K562 (cell line): ENCODE measurements around the gene MXRA7. TPM values are rescaled to one million over a fixed set of nuclear protein-coding genes. Genes with fewer than 3 reads are reported as not detected.

Experiments used
- ATF1 ChIP-seq, 2 experiments: fragments of 450-650 bp in 1 of 2; IDR thresholded peaks; 2 replicates each; pipeline ENCODE4 v1.6.1; 2016; ENCODE audit warnings: missing compliant biosample characterization in 1 of 2, missing genetic modification characterization in 1 of 2
- ATF7 ChIP-seq: fragments of 450-650 bp; IDR thresholded peaks from 2 replicates; pipeline ENCODE4 v1.7.1; 2014; ENCODE audit warnings: mild to moderate bottlenecking, moderate library complexity
- HIVEP1 ChIP-seq: fragments of 250-450 bp; sonication (Bioruptor Pico); IDR thresholded peaks from 2 replicates; pipeline ENCODE4 v1.4.0; 2020; ENCODE audit warnings: mild to moderate bottlenecking
- ILK ChIP-seq: fragments of 450-650 bp; IDR thresholded peaks from 2 replicates; pipeline ENCODE4 v1.6.1; 2016; ENCODE audit warnings: missing genetic modification characterization, low read depth, mild to moderate bottlenecking, missing compliant biosample characterization, moderate library complexity, borderline replicate concordance
- XRCC4 ChIP-seq: IDR thresholded peaks from one replicate; pipeline ENCODE4 v1.6.1; 2011; ENCODE audit not compliant: insufficient read depth, insufficient read length; ENCODE audit errors: extremely low read depth
- ZNF174 ChIP-seq: fragments of 250-450 bp; sonication (Bioruptor Pico); IDR thresholded peaks from 2 replicates; pipeline ENCODE4 v1.4.0; 2020; ENCODE audit warnings: mild to moderate bottlenecking
- ZNF696 ChIP-seq: fragments of 250-450 bp; sonication (Bioruptor Pico); conservative IDR thresholded peaks from 2 replicates; pipeline ENCODE4 v1.4.0; 2020; ENCODE audit warnings: mild to moderate bottlenecking, moderate library complexity
- ZSCAN32 ChIP-seq: fragments of 450-650 bp; formaldehyde crosslinking; IDR thresholded peaks from 2 replicates; pipeline ENCODE4 v1.4.0; 2020; ENCODE audit warnings: mild to moderate bottlenecking, moderate library complexity
- polyA plus RNA-seq, 8 experiments: library from polyadenylated mRNA; depleted of rRNA in 4 of 8; stranded (reverse) in 5 of 8; unstranded in 3 of 8; fragments of >200 nt; fragmentation: Nextera tagmentation in 2 of 8; fragmentation: Illumina TruSeq in 1 of 8; extraction: Ambion mirVana in 2 of 8; extraction: Trizol in 1 of 8; gene quantifications; 2 replicates each; pipeline versions ENCODE4 v1.2.1 to v1.2.3, GENCODE V29; 2011 to 2014; ENCODE audit warnings: inconsistent platforms in 1 of 8, missing spikeins in 1 of 8
- total RNA-seq, 7 experiments: library from RNA; depleted of rRNA in 6 of 7; stranded (reverse); fragments of >200 nt in 6 of 7; fragmentation: Illumina TruSeq in 2 of 7; extraction: Trizol in 2 of 7; gene quantifications; 2 replicates each; pipeline versions ENCODE4 v1.2.1 to v1.2.3, GENCODE V29; 2011 to 2021; ENCODE audit warnings: low replicate concordance in 1 of 7
- TF ChIP-seq, protein P1 (sequence below): sonication (generic); formaldehyde crosslinking; IDR thresholded peaks from 2 replicates; pipeline ENCODE4 v1.8.1; 2022; ENCODE audit warnings: missing genetic modification reagents
- TF ChIP-seq, protein P2 (sequence below): fragments of 250-450 bp; sonication (Bioruptor Pico); IDR thresholded peaks from 2 replicates; pipeline ENCODE4 v1.4.0; 2020; ENCODE audit warnings: mild to moderate bottlenecking

Gene MXRA7
- total and polyA plus RNA-seq, 9 of the 15 experiments (the other 6 are each of a cell fraction or from before 2014, with no cell fraction given) = 2.6 to 38.4 (median 14.3) TPM

DNA sequence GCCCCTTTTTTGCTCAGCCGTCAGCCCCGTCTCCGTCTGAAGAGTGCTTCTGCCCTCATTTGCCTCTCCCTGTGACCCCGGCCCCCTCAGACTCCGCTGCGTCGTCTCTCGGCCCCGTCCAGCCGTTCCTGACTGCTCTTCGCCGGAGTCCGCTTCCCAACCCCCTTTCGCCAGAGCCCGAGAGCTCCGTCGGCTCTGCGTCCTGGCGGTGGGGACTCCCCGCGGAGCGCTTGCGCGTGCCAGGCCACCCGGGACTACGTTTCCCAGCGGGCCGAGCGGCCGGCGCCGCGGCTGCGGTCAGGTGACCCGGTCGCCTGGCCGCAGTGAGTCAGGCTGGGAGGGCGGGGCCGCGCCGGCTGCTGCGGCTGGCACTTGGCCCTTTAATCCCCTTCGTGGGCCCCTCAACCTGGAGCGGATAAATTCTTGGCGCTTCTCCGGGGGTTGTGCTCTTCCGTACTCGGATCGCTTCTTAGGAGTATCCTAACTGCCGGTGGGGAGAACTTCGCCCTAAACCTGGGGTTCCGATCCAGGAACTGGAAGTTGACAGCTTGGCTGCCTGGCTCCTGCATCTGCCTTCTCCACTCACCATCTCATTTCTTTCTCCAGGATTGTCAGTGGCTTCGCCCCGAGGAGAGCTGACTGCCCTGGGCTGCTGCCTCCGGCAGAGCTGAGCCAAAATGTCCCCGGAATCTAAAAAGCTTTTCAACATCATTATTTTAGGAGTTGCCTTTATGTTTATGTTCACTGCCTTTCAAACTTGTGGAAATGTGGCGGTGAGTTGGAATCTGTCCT lies 27.1 kb upstream of the MXRA7 start, which contains the start of gene MFSD11 (continued):
- TF ChIP-seq ZNF696 (CRISPR knock-in tag) (no peak), ATF1 (CRISPR knock-in tag; IDR thresholded peaks at IDR 0.05) (no peak), ATF1 (tag; IDR thresholded peaks at IDR 0.05) (peak; percentile 91), ATF7 (peak; percentile 56), ZSCAN32 (CRISPR knock-in tag) (no peak), HIVEP1 (no peak), ZNF174 (CRISPR knock-in tag) (no peak), XRCC4 (no peak), ILK (tag) (no peak)
- TF ChIP-seq, protein P1, sequence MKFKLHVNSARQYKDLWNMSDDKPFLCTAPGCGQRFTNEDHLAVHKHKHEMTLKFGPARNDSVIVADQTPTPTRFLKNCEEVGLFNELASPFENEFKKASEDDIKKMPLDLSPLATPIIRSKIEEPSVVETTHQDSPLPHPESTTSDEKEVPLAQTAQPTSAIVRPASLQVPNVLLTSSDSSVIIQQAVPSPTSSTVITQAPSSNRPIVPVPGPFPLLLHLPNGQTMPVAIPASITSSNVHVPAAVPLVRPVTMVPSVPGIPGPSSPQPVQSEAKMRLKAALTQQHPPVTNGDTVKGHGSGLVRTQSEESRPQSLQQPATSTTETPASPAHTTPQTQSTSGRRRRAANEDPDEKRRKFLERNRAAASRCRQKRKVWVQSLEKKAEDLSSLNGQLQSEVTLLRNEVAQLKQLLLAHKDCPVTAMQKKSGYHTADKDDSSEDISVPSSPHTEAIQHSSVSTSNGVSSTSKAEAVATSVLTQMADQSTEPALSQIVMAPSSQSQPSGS (CRISPR knock-in tag) = no peak
- TF ChIP-seq, protein P2, sequence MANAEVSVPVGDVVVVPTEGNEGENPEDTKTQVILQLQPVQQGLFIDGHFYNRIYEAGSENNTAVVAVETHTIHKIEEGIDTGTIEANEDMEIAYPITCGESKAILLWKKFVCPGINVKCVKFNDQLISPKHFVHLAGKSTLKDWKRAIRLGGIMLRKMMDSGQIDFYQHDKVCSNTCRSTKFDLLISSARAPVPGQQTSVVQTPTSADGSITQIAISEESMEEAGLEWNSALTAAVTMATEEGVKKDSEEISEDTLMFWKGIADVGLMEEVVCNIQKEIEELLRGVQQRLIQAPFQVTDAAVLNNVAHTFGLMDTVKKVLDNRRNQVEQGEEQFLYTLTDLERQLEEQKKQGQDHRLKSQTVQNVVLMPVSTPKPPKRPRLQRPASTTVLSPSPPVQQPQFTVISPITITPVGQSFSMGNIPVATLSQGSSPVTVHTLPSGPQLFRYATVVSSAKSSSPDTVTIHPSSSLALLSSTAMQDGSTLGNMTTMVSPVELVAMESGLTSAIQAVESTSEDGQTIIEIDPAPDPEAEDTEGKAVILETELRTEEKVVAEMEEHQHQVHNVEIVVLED (CRISPR knock-in tag) = peak; percentile 87
